ENCODE results near the gene OSCP1.

OSCP1 gene

DNA sequence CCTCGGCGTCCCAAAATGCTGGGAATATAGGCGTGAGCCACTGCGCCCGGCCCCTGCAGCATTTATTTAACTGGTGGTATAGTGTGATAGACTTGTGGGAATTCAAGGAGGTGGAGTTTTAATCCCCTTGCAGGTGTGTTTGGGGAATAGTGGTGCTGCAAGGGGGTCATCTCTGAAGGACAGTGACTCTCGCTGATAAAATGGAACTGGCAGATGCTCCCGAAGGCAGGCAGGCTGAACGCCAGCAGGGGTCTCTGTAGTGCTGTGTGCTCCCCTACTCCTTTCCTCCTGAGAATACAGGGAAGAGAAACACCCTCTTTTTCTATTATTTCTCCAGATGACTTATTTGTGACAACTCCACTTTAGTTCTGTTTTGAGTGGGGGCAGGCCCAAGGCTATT lies 4.0 kb downstream of the OSCP1 start:
- no peak for DNase-seq

DNA sequence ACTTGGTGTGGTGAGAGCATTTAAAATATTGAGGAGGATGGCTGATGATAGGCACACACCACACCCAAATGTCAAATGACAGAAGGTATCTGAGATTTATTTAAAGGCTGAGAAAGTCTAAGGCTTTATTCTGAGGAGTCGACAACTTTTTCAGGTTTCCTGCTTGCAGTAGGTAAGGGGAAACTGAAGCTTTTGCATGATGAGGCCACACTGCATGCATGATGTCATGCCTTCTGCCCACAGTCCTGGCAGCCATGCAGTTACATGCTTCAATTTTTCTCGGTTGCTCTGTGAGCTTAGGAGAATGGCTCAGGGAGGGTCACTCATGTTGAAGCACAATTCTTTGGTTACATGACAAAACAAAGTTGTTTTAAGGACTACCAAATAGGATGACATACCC lies 7.0 kb downstream of the OSCP1 start:
- DNase-seq, result no peak

DNA sequence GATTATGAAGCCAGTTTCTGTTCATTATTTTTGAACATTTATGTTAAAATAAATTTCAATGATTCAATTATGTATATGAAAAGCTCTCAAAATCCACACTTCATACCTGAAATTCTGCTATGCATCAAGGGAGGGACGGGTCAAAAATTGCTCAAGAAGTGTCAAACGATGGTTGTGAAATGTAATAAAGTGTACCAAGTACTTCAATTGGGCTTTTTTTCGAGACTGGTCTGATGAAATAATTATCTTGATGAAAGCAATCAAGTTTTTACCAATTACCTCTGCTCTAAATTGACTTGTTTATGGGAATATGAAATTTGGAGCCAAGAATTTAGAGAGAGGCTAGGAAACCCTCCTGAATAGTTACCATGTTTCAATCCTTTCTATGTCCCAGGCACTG lies 7.9 kb downstream of the OSCP1 start:
- no peak for DNase-seq

DNA sequence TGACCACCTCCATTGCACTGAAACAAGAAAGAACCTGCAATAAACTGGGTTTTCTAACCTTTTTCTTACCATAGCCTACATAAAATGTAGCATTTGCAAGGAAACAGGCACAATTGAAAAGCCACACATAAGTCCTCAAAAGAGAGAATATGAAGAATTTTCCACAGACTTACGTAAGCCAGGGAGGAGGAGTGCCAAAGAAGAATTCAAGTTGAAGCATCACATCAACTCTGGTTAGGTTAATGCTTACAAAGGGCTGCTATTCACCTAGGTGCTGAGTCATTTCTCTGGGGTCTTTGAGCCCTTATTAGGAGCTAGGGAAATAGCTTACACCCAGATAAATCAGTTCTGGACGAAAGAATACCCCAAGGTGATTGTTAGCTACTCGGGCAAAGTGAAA lies 9.6 kb downstream of the OSCP1 start:
- DNase-seq, result no peak

DNA sequence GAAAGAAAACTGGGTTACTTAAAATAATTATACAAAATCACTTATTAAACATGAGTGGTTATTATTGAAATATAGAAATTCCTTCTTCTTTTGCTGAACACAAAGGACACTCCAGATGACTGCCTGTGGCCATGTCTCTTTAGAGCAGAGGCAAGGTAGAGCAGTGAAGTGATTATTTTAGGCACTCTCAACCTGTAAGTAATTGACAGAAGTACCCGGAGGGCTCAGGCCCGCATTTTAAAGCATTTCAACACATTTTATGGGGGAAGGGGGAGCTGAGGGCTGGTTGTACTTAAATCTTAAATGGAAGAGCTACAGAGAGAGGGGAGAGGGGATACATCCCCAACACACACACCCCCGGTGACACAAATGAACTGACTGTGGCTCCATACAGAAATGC lies 10.2 kb downstream of the OSCP1 start:
- DNase-seq, result no peak

DNA sequence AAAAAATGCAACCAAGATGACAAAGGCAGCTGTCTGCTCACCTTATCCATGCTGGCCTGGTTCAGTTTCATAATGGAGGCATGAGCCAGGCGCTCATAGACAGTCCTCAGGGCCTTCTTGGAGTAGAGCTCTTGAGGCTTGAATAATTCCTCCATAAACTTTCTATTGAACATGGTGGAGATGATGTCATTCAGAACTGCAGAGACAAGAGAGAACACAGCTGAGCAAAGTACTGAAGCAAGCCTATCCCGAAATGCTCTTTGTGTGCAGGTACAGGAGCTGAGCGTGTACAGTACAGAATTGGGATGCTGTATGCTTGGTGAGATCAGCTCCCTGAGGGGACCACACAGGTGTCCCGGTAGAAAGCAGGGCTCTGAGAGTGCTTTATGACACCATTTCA lies 11.5 kb downstream of the OSCP1 start:
- no peak for DNase-seq

DNA sequence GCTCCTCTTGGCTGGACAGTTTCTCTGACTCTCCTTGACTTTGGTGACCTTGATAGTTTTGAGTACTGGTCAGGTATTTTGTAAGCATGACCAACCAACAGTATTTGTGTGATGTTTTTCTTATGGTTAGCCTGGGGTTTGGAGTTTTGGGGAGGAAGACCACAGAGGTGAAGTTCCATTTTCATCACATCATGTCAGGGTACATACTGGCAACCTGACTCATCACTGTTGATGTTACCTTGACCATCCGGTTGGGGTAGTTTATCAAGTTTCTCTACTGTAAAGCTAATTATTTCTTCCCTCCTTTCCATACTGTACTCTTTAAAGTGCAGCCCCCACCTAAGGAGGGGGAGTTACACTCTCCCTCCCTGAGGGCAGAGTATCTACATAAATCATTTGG lies 13.4 kb downstream of the OSCP1 start:
- no peak for DNase-seq

DNA sequence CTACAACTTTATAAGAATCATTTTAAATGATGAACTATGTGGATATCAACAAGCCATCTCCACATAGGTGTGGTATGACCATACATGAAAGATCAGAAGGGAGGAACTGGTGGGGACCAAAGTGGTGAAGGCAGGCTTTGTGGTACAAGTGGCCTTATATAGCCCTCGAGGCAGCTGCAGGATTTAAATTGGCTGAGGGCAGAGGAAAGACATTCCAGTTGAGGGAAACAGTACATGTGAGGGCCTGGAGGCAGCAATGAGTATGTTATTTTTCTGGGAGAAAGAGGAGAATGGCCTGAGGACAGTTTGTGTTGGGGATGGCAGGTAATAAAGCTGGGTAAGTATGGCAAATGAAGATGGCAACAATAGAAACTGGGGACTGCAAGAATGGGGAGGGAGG lies 17.1 kb downstream of the OSCP1 start:
- no peak for DNase-seq

DNA sequence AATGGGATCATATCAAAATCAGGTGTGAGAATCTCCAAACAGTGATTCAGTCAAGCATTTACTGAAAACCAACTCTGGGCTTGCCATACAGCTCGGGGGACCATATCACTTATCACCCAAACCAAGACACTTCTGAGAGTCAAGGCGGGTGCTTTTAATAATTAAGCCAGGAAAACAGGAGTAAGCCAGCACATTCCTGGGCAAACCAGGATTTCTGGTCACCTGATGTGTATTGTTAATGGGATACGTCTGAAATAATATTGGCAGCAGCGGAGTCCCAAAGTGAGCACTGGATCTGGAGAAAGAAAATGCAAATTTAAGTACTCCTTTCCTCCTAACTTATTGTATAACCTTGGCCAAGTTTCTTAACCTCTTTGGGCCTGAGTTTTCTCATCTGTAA lies 17.6 kb downstream of the OSCP1 start:
- DNase-seq, result no peak

DNA sequence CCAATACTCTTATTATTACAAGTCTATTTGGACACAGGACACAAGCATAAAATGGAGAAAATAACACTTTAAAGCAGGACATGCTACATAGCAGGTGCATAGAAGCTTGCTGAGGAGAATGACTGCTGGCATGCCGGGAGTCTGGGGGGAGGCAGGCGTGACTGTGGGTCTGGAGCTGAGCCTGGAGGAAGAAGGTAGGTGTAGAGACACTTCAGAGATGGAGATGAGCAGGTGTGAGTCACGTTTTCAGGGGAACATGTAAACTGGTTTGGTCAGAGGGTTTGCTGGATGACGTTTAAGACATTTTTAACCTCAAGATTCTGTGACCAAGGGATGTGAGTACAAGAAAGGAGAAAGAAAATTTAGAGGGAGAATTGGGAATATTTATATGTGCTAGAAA lies 24.5 kb downstream of the OSCP1 start:
- no peak for DNase-seq

DNA sequence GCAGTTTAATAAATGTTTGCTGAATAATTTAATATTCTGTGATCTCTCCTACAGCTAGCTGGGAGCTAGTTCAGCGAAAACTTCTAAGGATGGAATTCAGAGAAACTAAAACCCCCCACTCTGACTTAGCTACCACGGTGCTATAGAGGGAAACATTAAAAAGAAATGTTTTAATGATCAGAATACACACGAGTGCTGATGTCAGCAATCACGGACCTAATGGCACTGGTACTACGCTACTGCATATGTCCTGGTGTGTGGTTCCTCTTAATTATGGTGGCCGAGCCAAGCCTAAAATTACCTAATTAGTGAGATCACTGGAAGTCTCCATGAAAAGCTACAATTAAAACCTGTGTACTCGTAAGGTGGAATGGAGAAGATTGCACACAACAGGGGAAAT lies 28.6 kb downstream of the OSCP1 start:
- no peak for DNase-seq

DNA sequence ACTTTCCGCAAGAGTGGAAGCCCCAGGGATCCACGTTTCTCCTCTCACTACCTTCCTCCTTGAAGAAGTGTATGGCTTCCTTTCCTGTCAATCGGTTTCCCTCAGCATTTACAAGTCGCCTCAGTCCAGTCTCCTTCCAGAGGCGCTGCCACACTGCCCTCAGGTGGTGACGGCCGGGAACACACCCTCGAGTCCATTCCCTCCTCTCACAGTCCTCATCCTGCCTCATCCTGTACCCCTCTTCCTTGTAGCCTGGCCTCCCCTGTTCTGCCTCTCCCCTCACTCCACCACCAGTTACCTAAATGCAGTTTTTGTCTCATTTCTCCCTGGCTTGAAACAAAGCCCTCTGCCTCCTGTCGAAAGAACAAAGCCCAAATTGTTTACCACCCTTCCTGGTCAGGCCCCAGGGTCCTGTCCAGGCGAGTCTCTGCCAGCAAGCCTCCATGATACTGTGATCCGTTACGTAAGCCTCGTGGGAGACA lies 29.4 kb downstream of the OSCP1 start:
- DNase-seq, result peak; percentile 89

DNA sequence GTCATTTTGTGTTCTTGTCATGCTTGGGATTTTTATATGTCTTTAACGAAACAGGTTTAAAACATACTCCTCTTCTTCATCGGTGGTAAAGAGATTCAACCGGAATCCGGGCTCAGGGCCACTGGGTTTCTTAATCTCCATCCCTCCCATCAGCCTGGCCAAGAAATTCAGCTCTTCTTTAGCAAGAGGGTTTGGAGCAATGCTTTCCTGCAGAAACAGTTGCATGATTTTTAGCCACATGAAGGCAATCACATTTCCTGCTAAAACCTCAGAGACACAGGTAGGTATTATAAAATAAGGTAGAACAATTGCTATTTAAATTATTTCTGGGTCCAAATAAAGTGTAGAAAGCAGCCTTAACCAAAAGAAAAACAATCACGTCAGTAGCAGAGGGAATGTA lies 29.8 kb downstream of the OSCP1 start:
- no peak for DNase-seq

DNA sequence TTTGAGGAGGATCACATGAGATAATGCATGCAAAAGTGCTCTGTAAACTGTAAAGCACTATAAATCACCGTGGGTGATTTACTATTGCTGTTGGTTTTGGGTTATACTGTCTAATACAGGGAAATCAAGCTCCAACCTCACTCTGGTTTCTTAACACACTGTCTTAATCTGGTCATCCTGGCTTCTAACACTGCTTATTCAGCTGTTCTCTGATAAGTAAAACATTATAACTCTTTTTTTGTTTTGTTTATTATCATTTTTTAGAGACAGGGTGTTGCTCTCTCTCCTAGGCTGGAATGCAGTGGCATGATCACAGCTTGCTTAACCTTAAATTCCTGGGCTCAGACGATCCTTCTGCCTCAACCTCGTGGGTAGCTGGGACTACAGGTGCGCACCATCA lies 30.7 kb downstream of the OSCP1 start:
- DNase-seq, result no peak

DNA sequence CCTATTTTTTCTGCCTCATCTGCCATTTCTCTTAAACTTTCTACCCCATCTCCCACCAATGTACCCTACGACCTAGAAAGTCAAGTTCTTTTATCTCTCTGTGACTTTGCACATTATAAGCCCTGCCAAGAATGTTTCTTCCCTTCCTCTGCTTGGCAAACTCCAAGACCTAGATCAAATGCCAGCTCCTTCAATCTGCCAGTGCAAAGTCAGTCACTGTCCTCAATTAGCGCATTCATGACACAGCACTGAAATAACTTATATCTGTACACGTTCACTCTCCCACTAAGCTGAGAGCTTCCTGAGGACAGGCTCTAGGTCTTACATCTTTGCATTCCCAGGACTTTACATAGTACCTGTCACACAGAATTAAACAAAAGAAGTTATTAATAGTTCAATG lies 31.1 kb downstream of the OSCP1 start:
- no peak for DNase-seq

DNA sequence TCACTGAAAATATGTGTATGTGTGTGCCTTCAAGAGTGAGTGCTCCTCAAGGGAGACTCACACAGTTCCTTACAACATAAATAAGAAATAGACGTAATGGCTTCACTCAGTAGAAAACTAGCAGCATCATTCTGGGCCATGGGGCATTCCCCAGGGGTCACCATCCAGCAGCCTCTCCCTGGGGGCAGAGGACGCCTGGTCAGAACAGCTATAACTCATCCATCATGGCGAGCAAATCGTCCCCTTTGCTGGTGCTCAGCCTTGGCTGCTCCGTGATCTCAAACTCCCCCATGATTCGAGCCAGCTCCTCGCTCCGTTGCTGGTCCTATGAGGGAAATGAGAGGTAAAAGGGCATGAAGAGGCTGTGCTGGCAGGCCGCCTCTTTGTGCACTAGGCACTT lies 32.3 kb downstream of the OSCP1 start:
- DNase-seq, result no peak

DNA sequence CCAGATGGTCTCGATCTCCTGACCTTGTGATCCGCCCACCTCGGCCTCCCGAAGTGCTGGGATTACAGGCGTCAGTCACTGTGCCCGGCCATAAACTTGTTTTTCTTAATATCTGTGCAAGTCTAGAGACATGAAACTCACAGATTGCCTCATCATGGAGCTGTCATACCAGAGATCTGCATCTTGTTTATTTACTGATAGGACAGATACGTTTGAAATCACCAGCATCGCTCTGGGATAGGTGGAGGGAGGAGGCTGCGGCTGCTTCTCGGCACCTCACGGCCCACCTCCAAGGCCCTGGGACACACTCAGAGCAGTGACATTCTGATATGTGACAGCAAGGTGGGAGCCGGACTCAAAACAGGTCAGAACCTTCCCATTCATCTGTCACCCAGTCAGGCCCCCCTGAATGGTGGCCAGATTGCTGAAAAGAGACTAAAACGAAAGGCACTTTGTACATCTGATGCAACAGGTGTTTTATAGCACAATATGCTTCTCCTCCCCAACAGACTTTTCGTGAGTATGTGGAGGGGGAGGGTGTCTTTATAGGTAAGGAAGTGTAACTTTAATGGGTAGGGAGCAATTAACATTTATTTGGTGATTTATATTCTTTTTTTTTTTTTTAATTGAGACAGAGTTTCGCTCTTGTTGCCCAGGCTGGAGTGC lies 34.5 kb downstream of the OSCP1 start:
- no peak for DNase-seq

DNA sequence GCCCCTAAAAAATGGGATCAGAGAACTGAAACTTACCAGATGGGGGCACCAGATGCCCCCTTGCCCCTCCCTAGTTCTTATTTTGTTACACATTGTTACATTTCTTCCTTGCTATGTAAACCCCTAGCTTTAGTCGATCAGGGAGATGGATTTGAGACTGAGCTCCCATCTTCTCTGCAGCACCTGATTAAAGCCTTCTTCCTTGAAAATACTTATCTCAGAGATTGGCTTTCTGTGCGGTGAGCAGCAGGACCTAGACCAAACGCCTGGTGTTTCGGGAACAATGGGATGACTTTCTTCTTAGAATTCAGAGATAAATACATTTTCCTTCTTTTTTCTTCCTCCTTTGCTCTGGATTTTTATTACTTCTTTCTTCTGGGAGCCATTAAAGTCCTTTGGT lies 35.9 kb downstream of the OSCP1 start:
- no peak for DNase-seq

DNA sequence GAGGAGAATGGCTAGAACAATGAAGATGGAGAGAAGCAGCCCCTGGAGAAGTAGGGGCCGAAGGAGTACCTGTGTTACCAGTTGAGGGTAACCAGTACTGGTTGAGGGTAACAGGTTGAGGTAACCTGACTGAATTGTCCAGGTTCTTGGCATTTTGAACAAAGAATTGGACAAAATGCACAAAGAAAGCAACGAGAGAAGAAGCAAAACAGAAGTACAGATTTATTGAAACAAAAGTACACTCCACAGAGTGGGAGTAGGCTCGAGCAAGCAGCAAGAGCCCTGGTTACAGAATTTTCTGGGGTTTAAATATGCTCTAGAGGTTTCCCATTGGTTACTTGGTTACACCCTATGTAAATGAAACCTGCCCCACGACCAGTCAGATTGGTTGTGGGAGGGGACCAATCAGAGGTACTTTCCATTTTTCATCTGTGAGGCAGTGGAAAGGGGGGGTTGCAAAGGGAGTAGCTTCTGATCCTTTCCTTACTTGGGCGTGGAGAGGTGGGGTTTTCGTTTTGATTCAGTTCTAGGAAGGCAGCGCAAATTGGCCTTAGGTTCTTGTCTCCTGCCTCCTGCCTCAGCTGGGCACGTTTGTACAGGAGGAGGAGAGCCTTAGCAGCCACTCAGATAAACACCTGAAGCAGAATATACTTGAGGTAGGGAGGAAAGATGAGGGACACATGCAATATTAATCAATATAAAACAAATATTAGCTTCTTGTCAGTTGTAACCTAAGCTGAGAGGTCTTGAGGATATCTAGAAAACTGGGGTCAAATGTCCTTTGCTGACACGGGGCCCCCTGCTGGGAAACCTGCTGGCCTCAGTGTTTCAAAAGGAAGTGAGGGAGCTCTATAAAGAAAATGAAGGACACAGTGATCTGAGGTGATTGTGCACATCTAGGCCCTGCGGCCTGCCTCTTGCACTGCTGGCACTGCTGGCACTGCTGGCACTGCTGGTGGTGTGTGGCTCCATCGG lies 38.3 kb downstream of the OSCP1 start:
- DNase-seq, result peak; percentile 66

DNA sequence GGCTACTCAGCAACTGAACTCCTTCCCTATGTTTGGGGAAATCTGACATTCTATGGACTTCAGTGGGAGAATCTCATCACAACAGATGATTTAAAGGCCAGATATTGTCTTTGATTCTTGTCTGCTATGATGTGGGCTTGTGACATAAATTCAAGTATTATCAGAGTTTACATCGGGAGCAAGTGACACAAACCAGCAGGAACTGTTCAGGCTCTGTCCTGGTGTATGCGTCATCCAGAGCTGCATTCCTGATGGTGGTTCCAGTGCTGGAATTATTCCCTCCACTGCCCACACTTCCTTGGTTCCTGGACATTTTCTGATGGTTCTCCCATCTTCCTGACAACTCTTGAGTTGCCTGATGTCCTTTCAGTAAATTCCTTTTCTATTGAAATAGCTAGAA lies 41.8 kb downstream of the OSCP1 start:
- DNase-seq, result no peak

DNA sequence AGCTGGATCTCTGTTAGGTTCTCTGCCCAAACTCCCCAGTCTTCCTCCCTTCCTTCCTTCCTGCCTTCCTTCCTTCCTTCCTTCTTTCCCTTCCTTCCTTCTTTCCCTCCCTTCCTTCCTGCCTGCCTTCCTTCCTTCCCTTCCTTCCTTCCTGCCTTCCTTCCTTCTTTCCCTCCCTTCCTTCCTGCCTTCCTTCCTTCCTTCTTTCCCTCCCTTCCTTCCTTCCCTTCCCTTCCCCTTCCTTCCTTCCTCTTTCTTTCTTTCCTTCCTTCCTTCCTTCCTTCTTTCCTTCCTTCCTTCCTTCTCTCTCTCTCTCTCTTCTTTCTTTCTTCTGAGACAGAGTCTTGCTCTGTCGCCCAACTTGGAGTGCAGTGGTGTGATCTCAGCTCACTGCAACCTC lies 43.8 kb downstream of the OSCP1 start:
- DNase-seq, result no peak

DNA sequence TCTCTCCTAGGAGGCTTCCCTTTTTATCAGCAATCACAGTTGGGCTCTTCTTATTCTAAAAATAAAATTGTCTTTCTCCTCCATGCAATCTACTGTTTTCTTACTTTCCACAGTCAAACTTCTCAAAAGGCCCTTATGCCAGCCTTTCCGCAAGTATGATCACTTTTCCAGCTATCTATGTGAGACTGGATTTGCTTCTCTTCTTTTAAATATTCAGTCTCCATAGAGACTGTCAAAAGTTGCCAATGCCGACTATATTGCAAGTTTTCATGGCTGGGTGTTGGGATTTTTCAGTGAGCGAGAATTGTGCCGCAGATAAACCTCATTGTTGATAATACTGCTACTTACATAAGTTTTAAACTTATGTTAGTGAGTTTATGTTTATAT lies 47.8 kb downstream of the OSCP1 start:
- DNase-seq, result no peak

DNA sequence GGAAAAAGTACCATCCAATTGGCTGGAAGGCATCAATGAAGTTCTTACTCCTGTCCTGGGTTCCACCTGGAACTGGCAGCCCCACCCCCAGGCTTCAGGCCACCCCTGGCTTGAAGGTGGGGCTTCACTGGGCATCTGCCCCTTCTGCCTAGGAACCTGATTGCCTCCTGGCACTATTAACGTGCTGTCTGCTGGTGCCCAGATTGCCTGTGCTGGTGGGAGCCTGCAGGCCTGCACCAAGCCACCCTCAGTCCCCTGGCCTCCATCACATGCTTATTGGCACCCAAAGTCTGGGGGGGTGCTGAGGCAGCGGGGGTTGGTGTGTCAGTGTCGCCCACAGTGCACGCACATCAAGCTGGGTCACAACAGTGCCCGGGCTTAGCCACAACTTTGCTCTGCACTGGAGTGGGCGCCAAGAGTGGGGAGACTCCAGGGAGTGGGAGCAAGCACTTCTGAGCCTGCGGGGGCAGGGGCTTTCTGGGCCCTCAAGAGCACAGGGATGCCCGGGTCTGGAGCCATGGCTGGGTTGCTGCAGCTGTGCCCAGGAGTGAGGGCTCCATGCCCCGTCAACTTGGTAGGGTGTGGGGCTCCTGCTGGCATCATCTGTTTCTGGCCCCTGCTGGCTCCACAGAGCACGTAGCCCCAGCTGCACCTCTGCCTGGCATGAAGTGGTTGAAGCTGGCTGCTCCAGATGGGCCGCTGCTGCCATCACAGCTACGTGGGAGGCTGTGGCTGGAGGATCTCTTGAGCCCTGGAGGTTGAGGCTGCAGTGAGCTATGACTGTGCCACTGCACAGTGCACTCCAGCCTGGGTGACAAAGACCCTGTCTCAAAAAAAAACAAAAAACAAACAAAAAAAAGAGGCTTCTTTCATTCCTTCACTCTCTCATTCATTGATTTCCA lies 48.4 kb downstream of the OSCP1 start:
- no peak for DNase-seq
